Fibroblast of skin of back (primary cell): ENCODE measurements around the gene NCKAP1.
A peak's percentile ranks its signal among the peaks of the same experiment; 100 is the strongest.
"Not testable (repeated sequence)": the region's sequence is repeated elsewhere in the genome, so short reads cannot be mapped to it uniquely, and the experiment has no call there.

ENCODE experiments used
- DNase-seq: peaks from one replicate; pipeline ENCODE4 v3.0.0-alpha.2; 2013

NCKAP1 gene

DNA sequence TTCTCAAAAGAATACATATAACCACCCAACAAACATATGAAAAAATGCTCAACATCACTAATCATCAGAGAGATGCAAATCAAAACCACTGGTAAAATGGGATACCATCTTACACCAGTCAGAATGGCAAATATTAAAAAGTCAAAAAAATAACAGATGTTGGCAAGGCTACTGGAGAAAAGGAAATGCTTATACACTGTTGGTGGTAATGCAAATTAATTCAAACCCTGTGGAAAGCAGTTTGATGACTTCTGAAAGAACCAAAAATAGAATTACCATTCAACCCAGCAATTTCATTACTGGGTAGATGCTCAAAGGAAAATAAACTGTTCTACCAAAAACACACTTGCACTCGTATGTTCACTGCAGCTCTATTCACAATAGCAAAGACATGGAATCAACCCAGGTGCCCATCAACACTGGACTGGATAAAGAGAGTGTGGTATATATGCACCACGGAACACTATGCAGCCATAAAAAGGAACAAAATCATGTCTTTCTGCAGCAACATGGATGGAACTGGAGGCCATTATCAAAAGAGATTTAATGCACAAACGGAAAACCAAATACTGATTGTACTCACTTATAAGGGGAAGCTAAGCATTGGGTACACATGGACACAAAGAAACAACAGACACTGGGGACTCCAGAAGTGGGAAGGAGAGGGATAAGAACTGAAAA, 38.8 kb downstream of the NCKAP1 start:
- DNase-seq: no peak

DNA sequence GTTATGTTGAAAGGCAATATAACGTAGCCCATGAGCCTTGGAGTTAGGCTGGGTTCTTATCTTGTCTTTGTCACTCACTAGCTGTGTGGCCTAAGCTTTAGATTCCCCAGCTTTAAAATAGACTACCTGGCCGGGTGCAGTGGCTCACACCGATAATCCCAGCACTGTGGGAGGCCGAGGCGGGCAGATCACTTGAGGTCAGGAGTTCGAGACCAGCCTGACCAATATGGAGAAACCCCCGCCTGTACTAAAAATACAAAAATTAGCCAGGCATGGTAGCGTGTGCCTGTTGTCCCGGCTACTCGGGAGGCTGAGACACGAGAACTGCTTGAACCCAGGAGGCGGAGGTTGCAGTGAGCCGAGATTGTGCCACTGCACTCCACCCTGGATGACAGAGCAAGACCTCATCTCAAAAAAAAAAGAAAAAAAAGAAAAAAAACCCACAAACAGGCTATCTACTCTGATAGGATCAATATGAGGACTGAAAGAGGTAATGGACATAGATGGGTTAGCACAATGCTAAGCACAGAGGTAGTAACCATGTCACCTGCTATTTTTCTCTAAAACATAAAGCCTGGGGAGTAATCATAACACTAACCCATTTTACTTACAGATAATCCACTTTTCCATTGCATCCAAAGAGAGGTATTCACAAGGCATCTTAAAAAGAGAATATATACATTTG, 43.9 kb downstream of the NCKAP1 start:
- DNase-seq: no peak

DNA sequence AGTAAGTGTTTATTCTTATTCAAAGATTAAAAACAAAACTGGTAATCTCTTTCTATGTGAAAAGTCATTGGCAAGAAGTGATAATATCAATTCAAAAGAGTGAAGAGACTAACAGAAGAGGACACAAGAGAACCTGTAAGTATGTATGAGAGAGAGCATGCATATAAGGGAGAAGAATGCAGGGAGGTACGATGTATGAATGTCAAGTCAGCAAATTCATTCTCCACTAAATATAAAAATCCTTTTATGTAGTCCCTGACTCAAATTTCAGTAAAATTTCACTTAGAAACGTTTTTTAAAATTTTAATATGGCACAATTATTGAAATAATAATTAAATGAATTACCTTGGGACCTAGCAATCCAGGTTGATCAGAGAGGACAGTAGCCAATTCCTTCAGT, 55.3 kb downstream of the NCKAP1 start:
- DNase-seq: no peak

DNA sequence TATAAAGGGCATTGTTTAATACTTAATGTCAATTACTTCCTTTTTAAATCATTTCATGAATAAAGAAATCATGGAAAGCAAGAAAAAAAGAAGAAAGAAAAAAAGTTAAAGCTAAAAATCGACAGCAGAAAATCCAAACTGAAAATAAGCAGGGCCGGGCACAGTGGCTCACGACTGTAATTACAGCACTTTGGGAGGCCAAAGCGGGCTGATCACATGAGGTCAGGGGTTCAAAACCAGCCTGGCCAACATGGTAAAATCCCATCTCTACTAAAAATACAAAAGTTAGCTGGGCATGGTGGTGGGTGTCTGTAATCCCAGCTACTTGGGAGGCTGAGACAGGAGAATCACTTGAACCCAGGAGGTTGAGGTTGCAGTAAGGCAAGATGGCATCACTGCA, 56.8 kb downstream of the NCKAP1 start:
- not testable (repeated sequence) for DNase-seq

DNA sequence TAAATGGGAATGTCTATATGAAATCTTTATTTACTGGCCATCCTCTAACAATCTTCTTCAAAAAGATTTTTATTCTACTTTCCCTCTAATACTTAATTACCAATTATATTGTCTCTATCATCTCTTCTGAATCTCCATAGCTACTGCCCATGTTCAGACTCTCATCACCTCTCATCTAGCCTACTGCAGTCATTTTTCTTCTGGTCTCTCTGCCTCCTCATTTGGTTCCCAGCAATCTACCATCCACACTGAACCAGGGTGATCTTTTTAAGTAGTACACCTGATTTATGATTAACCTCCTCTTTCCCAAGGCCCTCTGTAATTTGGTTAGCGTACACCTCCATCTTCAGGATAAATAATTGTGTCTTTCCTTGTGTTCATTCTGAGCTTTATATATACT, 57.6 kb downstream of the NCKAP1 start:
- DNase-seq: no peak

DNA sequence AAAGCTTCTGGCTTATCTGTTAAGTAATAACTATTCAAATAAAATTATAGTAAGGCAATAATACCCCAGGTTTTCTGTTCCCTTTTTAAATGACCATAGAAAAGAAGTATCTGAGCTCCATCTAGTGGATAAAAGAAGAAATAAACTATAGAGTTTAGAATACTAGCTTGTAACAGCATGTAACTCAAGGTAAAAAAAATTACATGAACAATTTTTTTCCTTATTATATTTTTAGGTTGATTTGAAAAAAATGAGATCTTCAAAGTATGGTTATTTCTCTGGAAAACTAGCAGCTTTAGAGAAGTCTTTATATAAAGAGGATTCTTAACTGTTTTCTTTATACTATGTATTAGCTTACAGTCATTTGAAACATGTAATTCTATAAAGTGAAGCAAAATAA, 58.1 kb downstream of the NCKAP1 start:
- peak; percentile 41 for DNase-seq

DNA sequence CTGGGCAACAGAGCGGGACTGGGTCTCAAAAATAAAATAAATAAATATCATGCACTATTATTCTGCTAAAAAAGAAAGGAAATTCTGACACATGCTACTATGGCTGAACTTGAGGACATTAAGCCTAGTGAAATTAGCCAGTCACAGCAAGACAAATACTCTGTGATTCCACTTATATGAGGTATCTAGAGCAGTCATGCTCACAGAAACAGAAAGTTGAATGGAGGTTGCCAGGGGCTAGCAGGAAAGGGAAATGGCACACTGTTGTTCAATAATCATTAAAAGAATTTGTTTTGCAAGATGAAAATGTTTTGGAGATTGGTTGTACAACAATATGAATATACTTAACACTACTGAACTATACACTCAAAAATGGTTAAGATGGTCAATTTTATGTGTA, 60.8 kb downstream of the NCKAP1 start:
- no peak for DNase-seq

DNA sequence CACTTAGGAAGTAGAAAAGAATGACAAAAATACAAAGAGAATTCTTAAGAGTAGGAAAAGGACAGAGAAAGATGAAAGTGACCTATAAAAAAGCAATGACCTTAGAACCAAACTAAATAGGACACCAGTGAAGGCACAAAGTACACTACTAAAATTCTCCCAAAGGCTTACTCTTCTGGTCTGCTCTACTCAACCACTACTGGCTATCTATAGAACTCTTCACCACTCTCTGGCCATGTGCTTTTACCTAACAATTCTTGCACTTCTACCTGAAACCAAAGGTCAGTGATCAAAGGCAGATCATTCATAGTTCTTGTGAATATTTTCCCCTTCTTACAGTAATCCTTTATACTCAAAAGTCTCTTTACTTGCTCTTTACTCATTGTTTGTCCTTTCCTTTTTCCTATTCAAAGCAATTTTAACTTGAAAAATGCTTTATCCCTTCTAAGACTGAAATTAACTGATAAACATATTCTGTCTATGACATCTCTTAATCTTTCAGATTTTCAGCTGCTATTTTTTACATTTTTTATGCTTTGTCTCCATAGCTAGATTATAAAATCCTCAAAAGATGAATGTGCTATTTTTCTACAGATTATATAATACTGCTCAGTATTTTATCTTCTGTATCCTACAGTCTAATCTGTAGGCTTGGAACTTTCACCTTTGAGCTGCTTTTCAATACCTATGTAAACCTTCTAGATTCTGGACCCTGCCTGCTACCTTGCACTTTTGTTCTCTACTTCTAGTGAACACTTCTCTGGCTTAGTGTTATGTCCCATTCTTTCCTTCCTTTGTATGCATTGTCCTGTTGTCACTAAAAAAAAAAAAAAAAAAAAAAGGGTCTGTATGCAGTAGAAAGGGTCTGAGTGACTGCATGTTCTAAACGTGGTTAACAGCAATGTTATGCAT, 64.6 kb downstream of the NCKAP1 start:
- DNase-seq: no peak

DNA sequence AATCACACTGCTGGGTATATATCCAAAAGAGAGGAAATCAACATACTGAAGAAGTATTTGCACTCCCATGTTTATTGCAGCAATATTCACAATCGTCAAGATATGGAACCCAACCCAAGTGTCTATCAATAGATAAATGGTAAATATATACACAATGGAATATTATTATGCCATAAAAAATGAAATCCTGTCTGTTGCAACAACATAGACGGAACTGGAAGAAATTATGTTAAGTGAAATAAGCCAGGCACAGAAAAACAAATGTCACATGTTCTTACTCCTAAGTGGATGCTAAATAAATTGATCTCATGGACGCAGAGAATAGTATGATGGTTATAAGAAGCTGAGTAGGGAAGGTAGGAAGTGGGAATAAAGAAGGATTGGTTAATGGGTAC, 65.7 kb downstream of the NCKAP1 start:
- no peak for DNase-seq

DNA sequence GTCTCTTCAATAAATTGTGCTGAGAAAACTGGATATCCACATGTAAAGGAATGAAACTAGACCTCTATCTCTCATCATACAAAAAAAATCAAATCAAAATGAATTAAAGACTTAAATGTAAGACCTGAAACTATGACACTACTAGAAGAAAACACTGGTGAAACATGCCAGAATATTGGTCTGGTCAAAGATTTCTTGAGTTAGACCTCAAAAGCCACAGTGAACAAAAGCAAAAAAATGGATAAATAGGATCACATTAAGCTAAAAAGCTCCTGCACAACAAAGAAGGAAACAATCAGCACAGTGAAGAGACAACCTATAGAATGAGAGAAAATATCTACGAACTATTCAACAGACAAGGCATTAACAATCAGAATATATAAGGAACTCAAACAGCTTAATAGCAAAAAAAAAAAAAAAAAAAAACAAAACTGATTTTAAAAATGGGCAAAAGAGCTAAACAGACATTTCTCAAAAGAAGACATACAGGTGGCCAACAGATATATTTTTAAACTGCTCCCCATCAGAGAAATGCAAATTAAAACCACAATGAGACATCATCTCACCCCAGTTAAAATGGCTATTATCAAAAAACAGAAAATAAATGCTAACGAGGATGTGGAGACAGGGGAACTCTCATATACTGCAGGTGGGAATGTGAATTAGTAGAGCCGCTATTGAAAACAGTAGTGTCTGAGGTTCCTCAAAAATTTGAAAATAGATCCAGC, 66.3 kb downstream of the NCKAP1 start:
- no peak for DNase-seq

DNA sequence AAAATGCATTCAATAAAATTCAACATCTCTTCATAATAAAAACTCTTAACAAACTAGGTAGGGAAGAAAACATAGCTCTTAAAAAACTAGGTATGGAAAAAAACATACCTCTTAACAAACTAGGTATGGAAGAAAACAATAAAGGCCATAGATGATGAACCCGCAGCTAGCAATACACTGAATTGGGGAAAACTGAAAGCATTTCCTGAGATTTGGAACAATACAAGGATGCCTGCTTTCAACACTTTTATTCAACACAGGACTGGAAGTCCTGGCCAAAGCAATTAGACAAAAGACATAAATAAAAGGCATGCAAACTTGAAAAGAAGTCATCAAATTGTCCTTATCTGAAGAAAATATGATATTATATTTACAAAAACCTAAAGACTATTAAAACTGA, 67.8 kb downstream of the NCKAP1 start:
- DNase-seq: no peak

DNA sequence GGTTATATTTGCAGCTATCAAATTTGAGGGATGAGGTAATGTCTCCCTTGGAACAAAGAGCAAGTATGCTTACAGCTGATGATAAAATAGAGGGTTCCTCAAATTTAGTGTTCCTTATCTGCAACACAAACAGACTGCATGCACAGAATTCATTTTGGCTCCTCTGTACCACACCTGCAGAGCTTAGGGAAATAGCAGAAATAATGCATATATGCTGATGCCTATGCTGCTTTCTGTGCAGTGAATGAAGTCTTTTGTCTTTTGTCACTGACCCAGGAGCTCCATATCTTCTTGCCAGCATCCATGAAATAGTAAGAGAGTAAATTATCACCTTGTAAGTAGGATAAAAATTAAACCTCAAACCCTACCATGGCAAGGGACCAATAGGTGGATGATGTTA, 69.8 kb downstream of the NCKAP1 start:
- no peak for DNase-seq

DNA sequence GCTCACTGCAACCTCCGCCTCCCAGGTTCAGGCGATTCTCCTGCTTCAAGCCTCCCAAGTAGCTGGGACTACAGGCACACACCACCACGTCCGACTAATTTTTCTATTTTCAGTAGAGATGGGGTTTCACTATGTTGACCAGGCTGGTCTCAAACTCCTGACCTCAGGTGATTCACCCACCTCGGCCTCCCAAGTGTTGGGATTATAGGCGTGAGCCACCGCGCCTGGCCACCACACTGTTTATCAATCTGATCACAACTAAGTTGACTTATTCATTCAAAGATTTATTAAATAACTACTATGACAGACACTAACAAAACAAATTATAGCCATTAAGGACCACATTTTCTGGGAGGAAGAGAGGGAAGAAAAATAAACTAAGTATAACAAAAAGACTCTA, 71.9 kb downstream of the NCKAP1 start:
- not testable (repeated sequence) for DNase-seq

DNA sequence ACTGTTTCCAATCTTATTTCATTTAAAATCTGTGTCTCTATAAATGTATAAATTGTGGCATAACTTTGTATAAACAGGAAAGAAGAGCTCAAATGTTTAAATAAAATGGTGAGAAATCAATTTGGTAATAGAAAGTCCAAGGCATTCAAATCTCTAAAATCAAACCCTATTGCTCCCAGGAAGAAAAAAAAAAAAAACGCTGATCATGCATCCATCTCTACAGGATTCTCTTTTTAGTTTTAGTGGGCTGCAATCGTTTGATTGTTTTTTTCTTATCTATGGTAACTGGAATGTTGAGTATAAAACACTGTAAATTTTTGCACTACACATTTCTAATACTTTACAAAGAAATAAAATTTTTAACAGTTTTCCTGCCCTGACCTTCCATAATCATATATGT, 75.6 kb downstream of the NCKAP1 start:
- DNase-seq: no peak

DNA sequence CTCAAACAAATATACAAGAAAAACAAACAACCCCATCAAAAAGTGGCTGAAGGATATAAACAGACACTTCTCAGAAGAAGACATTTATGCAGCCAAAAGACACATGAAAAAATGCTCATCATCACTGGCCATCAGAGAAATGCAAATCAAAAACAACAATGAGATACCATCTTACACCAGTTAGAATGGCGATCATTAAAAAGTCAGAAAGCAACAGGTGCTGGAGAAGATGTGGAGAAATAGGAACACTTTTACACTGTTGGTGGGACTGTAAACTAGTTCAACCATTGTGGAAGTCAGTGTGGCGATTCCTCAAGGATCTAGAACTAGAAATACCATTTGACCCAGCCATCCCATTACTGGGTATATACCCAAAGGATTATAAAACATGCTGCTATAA, 77.4 kb downstream of the NCKAP1 start:
- not testable (repeated sequence) for DNase-seq

DNA sequence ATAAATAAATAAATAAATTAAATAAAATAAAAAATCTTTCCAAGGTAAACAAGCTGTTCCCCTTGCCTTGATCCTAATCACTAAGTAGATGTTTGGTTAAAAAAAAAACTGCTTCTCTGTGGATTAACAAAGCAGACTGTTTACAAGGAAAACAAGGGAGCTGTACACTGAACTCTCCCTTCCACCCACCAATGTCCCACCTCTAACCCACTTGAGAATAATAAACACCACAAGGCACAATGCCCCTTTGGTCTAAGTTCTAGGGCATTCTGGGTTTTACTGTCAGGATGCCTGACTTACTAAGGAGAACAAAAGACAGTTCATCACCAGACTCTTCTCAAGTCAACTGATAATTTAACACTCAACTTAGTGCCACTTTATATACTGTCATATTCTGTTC, 83.5 kb downstream of the NCKAP1 start:
- DNase-seq: no peak

DNA sequence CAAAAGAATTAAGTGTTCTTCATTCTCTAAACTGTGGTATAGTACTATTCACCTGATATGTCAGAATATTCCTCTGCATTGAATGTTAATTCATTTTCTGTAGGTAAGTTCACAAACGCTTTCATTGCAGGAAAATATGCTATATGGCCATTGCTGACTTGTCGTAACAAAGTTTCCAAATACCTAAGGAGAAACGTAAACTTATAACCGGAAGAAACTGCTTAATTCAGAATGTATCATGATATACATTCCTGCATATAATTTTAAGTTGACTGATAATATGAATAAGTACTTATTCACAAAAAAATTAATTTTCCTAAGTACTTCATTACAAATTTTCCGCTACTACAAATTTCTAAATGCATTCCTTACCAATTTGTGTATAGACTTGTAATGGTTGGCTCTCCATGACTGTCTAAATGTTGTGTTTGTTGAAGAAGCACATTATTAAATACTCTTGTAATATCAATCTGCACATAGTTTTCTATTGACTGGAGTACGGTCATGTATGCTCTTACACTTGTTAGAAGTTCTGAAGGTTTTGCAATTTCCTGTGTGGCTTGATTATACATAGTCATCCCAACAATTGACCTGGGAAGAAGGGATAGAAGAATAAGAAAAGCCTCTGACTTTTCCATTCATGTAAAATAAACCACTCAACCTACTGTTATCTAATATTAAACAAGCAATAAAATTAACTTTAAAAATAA, 85.4 kb downstream of the NCKAP1 start:
- peak; percentile 69 for DNase-seq

DNA sequence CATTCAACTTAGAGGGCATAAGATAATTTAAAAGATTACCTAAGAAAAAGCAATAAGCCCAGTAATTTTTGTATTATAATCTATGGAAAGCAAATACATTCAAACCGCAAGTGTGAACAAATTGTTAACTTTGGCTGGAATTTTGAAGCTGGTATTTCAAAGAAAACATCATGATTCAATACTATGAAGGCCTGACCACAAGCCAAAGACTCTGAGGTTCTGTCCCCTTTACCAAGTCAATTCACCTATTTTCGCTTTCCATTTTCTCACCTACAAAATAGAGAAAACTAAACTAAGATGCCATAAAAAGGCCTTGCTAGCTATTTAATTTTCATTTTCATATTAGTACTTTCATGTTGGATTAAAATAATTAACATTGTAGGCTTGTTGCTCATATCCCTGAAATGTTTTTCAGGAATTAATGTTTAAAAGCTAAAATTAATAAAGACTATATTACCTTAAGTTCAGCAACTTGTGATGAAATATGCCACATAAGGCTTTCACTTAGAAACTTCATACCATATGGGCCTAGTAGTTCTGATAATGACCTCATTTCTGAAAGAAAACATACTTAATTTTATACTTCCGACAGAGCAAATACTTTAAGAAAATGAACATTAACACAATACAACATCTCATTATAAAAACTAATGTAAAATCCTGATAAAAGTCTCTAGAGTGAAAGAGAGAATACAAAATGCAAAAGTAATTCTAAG, 86.2 kb downstream of the NCKAP1 start:
- DNase-seq: peak; percentile 54

DNA sequence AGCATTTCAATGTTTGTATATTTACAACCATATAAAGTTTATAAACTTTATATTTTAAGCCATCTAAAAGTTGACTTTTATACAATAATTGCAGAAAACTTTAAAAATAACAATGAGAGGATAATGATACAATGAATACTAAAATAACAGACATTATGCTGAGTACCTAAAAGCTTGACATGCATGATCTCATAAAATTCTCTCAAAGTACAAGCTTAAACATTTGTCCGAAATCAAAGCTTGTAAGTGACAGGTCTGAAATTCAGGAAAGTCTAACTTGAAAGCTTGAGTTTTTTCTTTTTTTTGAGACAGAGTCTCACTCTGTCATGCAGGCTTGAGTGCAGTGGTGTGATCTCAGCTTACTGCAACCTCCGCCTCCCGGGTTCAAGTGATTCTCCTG, 87.7 kb downstream of the NCKAP1 start:
- DNase-seq: no peak

DNA sequence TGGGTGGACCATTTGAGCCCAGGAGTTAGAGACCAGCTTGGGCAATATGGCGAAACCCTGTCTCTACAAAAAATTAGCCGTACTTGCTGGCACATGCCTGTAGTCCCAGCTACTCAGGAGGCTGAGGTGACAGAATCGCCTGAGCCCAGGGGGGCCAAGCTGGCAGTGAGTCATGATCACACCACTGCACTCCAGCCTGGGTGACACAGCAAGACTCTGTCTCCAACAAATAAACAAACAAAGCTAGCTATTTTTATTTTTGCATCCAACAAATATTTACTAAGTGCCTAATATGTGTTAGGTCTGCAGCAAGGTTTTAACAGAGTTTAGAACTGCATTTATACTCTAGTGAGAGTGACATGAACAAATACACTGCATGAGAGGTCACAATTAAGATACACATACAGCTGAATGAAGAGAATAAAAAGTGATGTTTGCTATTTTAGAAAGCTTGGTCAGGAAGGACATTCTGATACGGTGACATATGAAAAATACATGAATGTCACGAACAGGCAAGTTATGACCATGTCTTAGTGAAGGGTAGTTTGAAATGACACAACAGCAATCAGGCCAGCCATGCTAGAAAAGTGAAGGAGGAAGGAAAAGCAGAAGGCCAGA, 88.6 kb downstream of the NCKAP1 start:
- peak; percentile 34 for DNase-seq

DNA sequence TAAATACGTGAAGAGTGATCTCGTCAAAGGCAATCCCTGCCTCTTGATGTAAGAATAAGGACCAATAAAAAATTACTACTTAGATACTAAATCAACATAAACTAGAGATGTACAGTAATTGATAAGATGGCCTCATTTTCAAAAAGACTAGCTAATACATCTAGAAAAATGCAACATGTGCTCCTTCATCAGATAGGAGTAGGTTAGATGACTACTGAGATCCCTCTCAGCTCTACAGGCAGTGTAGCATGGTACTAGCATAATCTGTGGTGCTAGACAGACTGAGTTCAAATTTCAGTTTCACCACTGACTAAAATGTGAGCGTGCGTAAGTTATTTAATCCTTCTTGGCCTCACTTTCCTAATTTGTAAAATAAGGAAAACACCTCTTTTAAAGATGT, 89.2 kb downstream of the NCKAP1 start:
- no peak for DNase-seq
